ENCODE measurements around the gene HOXA3.

The HOXA3 gene

GRCh38 chr7:27188386-27189294 lies 36.3 kb upstream of the HOXA3 start:
- peak overlapping the region; percentile 40 for H3K4me3 ChIP-seq (ENCODE audit: insufficient read depth, low read depth, low read length, poor library complexity, severe bottlenecking)
- H3K27me3 ChIP-seq (replicated peaks; ENCODE audit: control insufficient read depth, insufficient read depth, low read length, poor library complexity, severe bottlenecking) = peaks cover 97% of the 10 kb centered on the region
- no peaks in the 10 kb centered on the region for H3K36me3 ChIP-seq (ENCODE audit: control insufficient read depth, insufficient read depth, low read length)
- no peak for DNase-seq
- peaks cover 63% of the 10 kb centered on the region for H3K4me1 ChIP-seq (ENCODE audit: control insufficient read depth, insufficient read depth, low read length, poor library complexity, severe bottlenecking)
- no peaks in the 10 kb centered on the region for H3K9me3 ChIP-seq (ENCODE audit: control insufficient read depth, low read length)
- H3K27ac ChIP-seq (ENCODE audit: insufficient read depth, low read length, poor library complexity, severe bottlenecking) = no peak overlapping the region

GRCh38 chr7:27187475-27188385 lies 35.3 kb upstream of the HOXA3 start:
- Histone ChIP-seq H3K9me3 (ENCODE audit: control insufficient read depth, low read length) (no peaks in the 10 kb centered on the region), H3K4me1 (ENCODE audit: control insufficient read depth, insufficient read depth, low read length, poor library complexity, severe bottlenecking) (peaks cover 59% of the 10 kb centered on the region), H3K4me3 (ENCODE audit: insufficient read depth, low read depth, low read length, poor library complexity, severe bottlenecking) (peak overlapping the region; percentile 40), H3K27ac (ENCODE audit: insufficient read depth, low read length, poor library complexity, severe bottlenecking) (no peak overlapping the region), H3K27me3 (replicated peaks; ENCODE audit: control insufficient read depth, insufficient read depth, low read length, poor library complexity, severe bottlenecking) (peaks cover 97% of the 10 kb centered on the region), H3K36me3 (ENCODE audit: control insufficient read depth, insufficient read depth, low read length) (no peaks in the 10 kb centered on the region)
- DNase-seq = no peak

GRCh38 chr7:27186668-27187474 lies 34.5 kb upstream of the HOXA3 start:
- H3K9me3 ChIP-seq (ENCODE audit: control insufficient read depth, low read length) = no peaks in the 10 kb centered on the region

GRCh38 chr7:27185854-27186667 lies 33.7 kb upstream of the HOXA3 start:
- Histone ChIP-seq H3K4me3 (ENCODE audit: insufficient read depth, low read depth, low read length, poor library complexity, severe bottlenecking) (no peak overlapping the region), H3K4me1 (ENCODE audit: control insufficient read depth, insufficient read depth, low read length, poor library complexity, severe bottlenecking) (peaks cover 51% of the 10 kb centered on the region), H3K27me3 (replicated peaks; ENCODE audit: control insufficient read depth, insufficient read depth, low read length, poor library complexity, severe bottlenecking) (peaks cover 87% of the 10 kb centered on the region), H3K36me3 (ENCODE audit: control insufficient read depth, insufficient read depth, low read length) (no peaks in the 10 kb centered on the region), H3K27ac (ENCODE audit: insufficient read depth, low read length, poor library complexity, severe bottlenecking) (no peak overlapping the region), H3K9me3 (ENCODE audit: control insufficient read depth, low read length) (no peaks in the 10 kb centered on the region)
- DNase-seq = no peak

More at GRCh38 chr7:27186668-27187474, 34.5 kb upstream of the HOXA3 start:
- Histone ChIP-seq H3K4me1 (ENCODE audit: control insufficient read depth, insufficient read depth, low read length, poor library complexity, severe bottlenecking) (peaks cover 53% of the 10 kb centered on the region), H3K36me3 (ENCODE audit: control insufficient read depth, insufficient read depth, low read length) (no peaks in the 10 kb centered on the region), H3K4me3 (ENCODE audit: insufficient read depth, low read depth, low read length, poor library complexity, severe bottlenecking) (no peak overlapping the region), H3K27me3 (replicated peaks; ENCODE audit: control insufficient read depth, insufficient read depth, low read length, poor library complexity, severe bottlenecking) (peaks cover 94% of the 10 kb centered on the region), H3K27ac (ENCODE audit: insufficient read depth, low read length, poor library complexity, severe bottlenecking) (no peak overlapping the region)
- no peak for DNase-seq

- Histone ChIP-seq H3K4me1 (ENCODE audit: control insufficient read depth, insufficient read depth, low read length, poor library complexity, severe bottlenecking) (peaks cover 51% of the 10 kb centered on the region), H3K9me3 (ENCODE audit: control insufficient read depth, low read length) (no peaks in the 10 kb centered on the region), H3K36me3 (ENCODE audit: control insufficient read depth, insufficient read depth, low read length) (no peaks in the 10 kb centered on the region), H3K27ac (ENCODE audit: insufficient read depth, low read length, poor library complexity, severe bottlenecking) (no peak within 1 kb of the TSS), H3K27me3 (replicated peaks; ENCODE audit: control insufficient read depth, insufficient read depth, low read length, poor library complexity, severe bottlenecking) (peaks cover 86% of the 10 kb centered on the region), H3K4me3 (ENCODE audit: insufficient read depth, low read depth, low read length, poor library complexity, severe bottlenecking) (peak within 1 kb of the TSS; percentile 42)
- DNase-seq = no peak
Measured at GRCh38 chr7:27185013-27185853, 32.9 kb upstream of the HOXA3 start, which contains the start of gene HOXA11. TSS of gene HOXA11 (minus strand) at chr7:27185232. CDS start at chr7:27185144, 88 bp downstream.

GRCh38 chr7:27184337-27185012 lies 32.1 kb upstream of the HOXA3 start:
- Histone ChIP-seq H3K4me1 (ENCODE audit: control insufficient read depth, insufficient read depth, low read length, poor library complexity, severe bottlenecking) (peaks cover 57% of the 10 kb centered on the region), H3K27ac (ENCODE audit: insufficient read depth, low read length, poor library complexity, severe bottlenecking) (no peak overlapping the region), H3K36me3 (ENCODE audit: control insufficient read depth, insufficient read depth, low read length) (no peaks in the 10 kb centered on the region), H3K27me3 (replicated peaks; ENCODE audit: control insufficient read depth, insufficient read depth, low read length, poor library complexity, severe bottlenecking) (peaks cover 86% of the 10 kb centered on the region), H3K9me3 (ENCODE audit: control insufficient read depth, low read length) (no peaks in the 10 kb centered on the region), H3K4me3 (ENCODE audit: insufficient read depth, low read depth, low read length, poor library complexity, severe bottlenecking) (peak overlapping the region; percentile 42)
- DNase-seq = no peak

GRCh38 chr7:27183682-27184336 lies 31.4 kb upstream of the HOXA3 start:
- Histone ChIP-seq H3K4me3 (ENCODE audit: insufficient read depth, low read depth, low read length, poor library complexity, severe bottlenecking) (no peak overlapping the region), H3K27me3 (replicated peaks; ENCODE audit: control insufficient read depth, insufficient read depth, low read length, poor library complexity, severe bottlenecking) (peaks cover 86% of the 10 kb centered on the region), H3K4me1 (ENCODE audit: control insufficient read depth, insufficient read depth, low read length, poor library complexity, severe bottlenecking) (peaks cover 51% of the 10 kb centered on the region), H3K27ac (ENCODE audit: insufficient read depth, low read length, poor library complexity, severe bottlenecking) (no peak overlapping the region), H3K9me3 (ENCODE audit: control insufficient read depth, low read length) (no peaks in the 10 kb centered on the region), H3K36me3 (ENCODE audit: control insufficient read depth, insufficient read depth, low read length) (no peaks in the 10 kb centered on the region)
- DNase-seq = no peak

Data from effector memory CD4-positive, alpha-beta T cell (primary cell).